GM12878 (cell line): ENCODE data around the gene TMEM272. TPM values are rescaled to one million over a fixed set of nuclear protein-coding genes. Genes with fewer than 3 reads are reported as not detected.

Source experiments
- ATAC-seq: fragments of 200-7000 bp; cut with Tn5 transposase; 3 replicates; pipeline ENCODE4 v1.9.1; 2020; ENCODE audit warnings: mild to moderate bottlenecking, moderate library complexity
- BruUV-seq: library from RNA; stranded (reverse); fragments of 400-500 nt; replicated peaks from 2 replicates; lab custom pipeline; 2021; lab: Mats Ljungman, UMichigan
- CTCF ChIA-PET: fragments of 300-600 bp; sonication (Branson Sonifier 250); formaldehyde crosslinking; extraction: SDS; loops from one replicate; lab custom pipeline; 2021; ENCODE audit warnings: inconsistent platforms; lab: Yijun Ruan, JAX
- POLR2A ChIA-PET: fragments of 350-600 bp; formaldehyde crosslinking; extraction: SDS; loops from one replicate; lab custom pipeline; 2021; ENCODE audit warnings: inconsistent platforms; lab: Charles Lee
- RAD21 ChIA-PET: fragments of 300-600 bp; sonication (Branson Sonifier 250); formaldehyde crosslinking; loops from one replicate; lab custom pipeline; 2023; ENCODE audit warnings: antibody characterized with exemption; ENCODE audit not compliant: unreplicated experiment; lab: Charles Lee
- SMC1A ChIA-PET: fragments of 300-600 bp; sonication (Branson Sonifier 250); formaldehyde crosslinking; loops from one replicate; lab custom pipeline; 2023; ENCODE audit not compliant: unreplicated experiment, uncharacterized antibody; lab: Charles Lee
- DNase-seq: peaks from one replicate; pipeline ENCODE4 v3.0.0-alpha.2; 2011; ENCODE audit warnings: low read depth, low spot score
- FAIRE-seq: peaks from 3 replicates; lab custom pipeline; 2011; peaks lifted over from hg19 to GRCh38; lab: Jason Lieb, UNC
- H2AFZ ChIP-seq: 2 replicates; pipeline ENCODE4 v1.6.0; 2011; ENCODE audit warnings: low read depth, low read length, control low read depth; ENCODE audit not compliant: control insufficient read depth
- H3K27ac ChIP-seq: 2 replicates; pipeline ENCODE4 v1.5.1; 2011; ENCODE audit warnings: control low read depth; ENCODE audit not compliant: control insufficient read depth, insufficient read depth
- H3K27me3 ChIP-seq, 2 experiments: replicated peaks in 1 of 2; 2 replicates each; pipeline versions ENCODE4 v1.6.0 to v1.6.1; 2011; ENCODE audit warnings: low read length in 1 of 2; ENCODE audit not compliant: control insufficient read depth in 2 of 2, insufficient read depth in 2 of 2
- H3K36me3 ChIP-seq, 2 experiments: 2 replicates each; pipeline ENCODE4 v1.5.1; 2011; ENCODE audit warnings: low read length in 1 of 2; ENCODE audit not compliant: control insufficient read depth in 2 of 2, insufficient read depth in 2 of 2
- H3K4me1 ChIP-seq: 2 replicates; pipeline ENCODE4 v1.6.1; 2011; ENCODE audit warnings: mild to moderate bottlenecking, low read length, moderate library complexity, mixed read lengths; ENCODE audit not compliant: control insufficient read depth, insufficient read depth
- H3K4me2 ChIP-seq: 2 replicates; pipeline ENCODE4 v1.6.0; 2011; ENCODE audit warnings: control low read depth; ENCODE audit not compliant: control insufficient read depth, insufficient read depth
- H3K4me3 ChIP-seq: fragments of 200-600 bp; sonication (generic); 2 replicates; pipeline ENCODE4 v1.5.1; 2016
- H3K79me2 ChIP-seq: 2 replicates; pipeline ENCODE4 v1.6.0; 2011; ENCODE audit warnings: low read length; ENCODE audit not compliant: control insufficient read depth, insufficient read depth
- H3K9ac ChIP-seq: 2 replicates; pipeline ENCODE4 v1.8.0; 2011; ENCODE audit warnings: low read length, control low read depth, mixed read lengths; ENCODE audit not compliant: control insufficient read depth, insufficient read depth
- H3K9me3 ChIP-seq: replicated peaks from 3 replicates; pipeline ENCODE4 v1.5.1; 2011; ENCODE audit warnings: mild to moderate bottlenecking, low read length; ENCODE audit not compliant: control insufficient read depth, insufficient read depth
- H4K20me1 ChIP-seq: 2 replicates; pipeline ENCODE4 v1.6.0; 2011; ENCODE audit not compliant: control insufficient read depth, insufficient read depth
- BCL11A ChIP-seq: IDR thresholded peaks from 2 replicates; pipeline ENCODE4 v1.6.1; 2011; ENCODE audit warnings: low read depth, low read length
- CREB1 ChIP-seq: IDR thresholded peaks from 2 replicates; pipeline ENCODE4 v1.6.1; 2012; ENCODE audit warnings: low read depth, mild to moderate bottlenecking, inconsistent platforms
- CREM ChIP-seq: IDR thresholded peaks from 2 replicates; pipeline ENCODE4 v1.6.1; 2014; ENCODE audit warnings: antibody characterized with exemption, low read depth
- E2F8 ChIP-seq: fragments of 450-650 bp; IDR thresholded peaks from 2 replicates; pipeline ENCODE4 v1.6.1; 2018; ENCODE audit warnings: mild to moderate bottlenecking, low read depth, moderate library complexity; ENCODE audit not compliant: partially characterized antibody
- EP300 ChIP-seq, 2 experiments: fragments of 150-350 bp in 1 of 2; IDR thresholded peaks; 2 replicates each; pipeline ENCODE4 v1.6.1; 2011 to 2012; ENCODE audit warnings: low read depth in 2 of 2, low read length in 2 of 2, borderline replicate concordance in 1 of 2, improper control_type of control experiment in 1 of 2, inconsistent platforms in 1 of 2; ENCODE audit not compliant: control insufficient read depth in 1 of 2
- ESRRA ChIP-seq: IDR thresholded peaks from 2 replicates; pipeline ENCODE4 v1.6.1; 2012; ENCODE audit warnings: mild to moderate bottlenecking, low read length, improper control_type of control experiment
- JUND ChIP-seq: IDR thresholded peaks from 2 replicates; pipeline ENCODE4 v1.6.1; 2012; ENCODE audit warnings: low read depth, mild to moderate bottlenecking, low read length, improper control_type of control experiment, moderate library complexity
- NR2C2 ChIP-seq: IDR thresholded peaks from 2 replicates; pipeline ENCODE4 v1.6.1; 2011; ENCODE audit warnings: borderline replicate concordance, low read depth; ENCODE audit not compliant: control insufficient read depth, insufficient read length
- TCF7 ChIP-seq: IDR thresholded peaks from 2 replicates; pipeline ENCODE4 v1.6.1; 2014; ENCODE audit warnings: antibody characterized with exemption, borderline replicate concordance
- WGBS: methylation state at CpG from one replicate; pipeline ENCODE4 v1.1.6; 2016; ENCODE audit warnings: low lambda C conversion rate; ENCODE audit not compliant: insufficient replicate concordance, insufficient coverage; ENCODE audit errors: missing lambda C conversion rate; 5-methylcytosine and 5-hydroxymethylcytosine counted together
- in situ Hi-C: fragments of 300-500 bp; cut with MboI; formaldehyde crosslinking; loops from 9 replicates; pipeline ENCODE4 v1.14.3; 2018; ENCODE audit warnings: mixed read lengths
- intact Hi-C: fragments of 100-400 bp; cut with micrococcal nuclease; formaldehyde crosslinking; loops from one replicate; pipeline ENCODE4 v1.14.2; 2022; ENCODE audit not compliant: unreplicated experiment
- polyA plus RNA-seq, 11 experiments: library from polyadenylated mRNA; depleted of rRNA in 4 of 11; unstranded in 6 of 11; stranded (reverse) in 5 of 11; fragments of >200 nt; fragmentation: Nextera tagmentation in 4 of 11; fragmentation: Illumina TruSeq in 1 of 11; extraction: Ambion mirVana in 4 of 11; extraction: Trizol in 1 of 11; gene quantifications; 1 replicate in 1 of 11; 2 replicates in 10 of 11; pipeline versions ENCODE4 v1.2.1 to v1.2.3, GENCODE V29; 2011 to 2016; ENCODE audit warnings: inconsistent platforms in 2 of 11, missing spikeins in 2 of 11, low read depth in 1 of 11
- total RNA-seq, 4 experiments: library from RNA; depleted of rRNA in 3 of 4; stranded (reverse); fragments of >200 nt in 3 of 4; fragmentation: Illumina TruSeq in 1 of 4; extraction: Trizol in 1 of 4; gene quantifications; 2 replicates each; pipeline versions ENCODE4 v1.2.1 to v1.2.3, GENCODE V29; 2013 to 2021
- TF ChIP-seq, protein P1 (sequence below): fragments of 150-350 bp; IDR thresholded peaks from 2 replicates; pipeline ENCODE4 v1.6.1; 2016; ENCODE audit warnings: low read depth, low read length
- TF ChIP-seq, protein P2 (sequence below): IDR thresholded peaks from 2 replicates; pipeline ENCODE4 v1.6.1; 2012; ENCODE audit warnings: mild to moderate bottlenecking, low read depth, low read length
- TF ChIP-seq, protein P3 (sequence below): IDR thresholded peaks from 2 replicates; pipeline ENCODE4 v1.6.1; 2011; ENCODE audit warnings: borderline replicate concordance, low read depth, mild to moderate bottlenecking, moderate library complexity, low read length; ENCODE audit not compliant: insufficient read depth, poor library complexity, severe bottlenecking

TMEM272 gene
- total and polyA plus RNA-seq, 10 of the 15 experiments (the other 5 are each of a cell fraction or from before 2014, with no cell fraction given) = 0.01 to 0.04 TPM; not detected in 8

DNA sequence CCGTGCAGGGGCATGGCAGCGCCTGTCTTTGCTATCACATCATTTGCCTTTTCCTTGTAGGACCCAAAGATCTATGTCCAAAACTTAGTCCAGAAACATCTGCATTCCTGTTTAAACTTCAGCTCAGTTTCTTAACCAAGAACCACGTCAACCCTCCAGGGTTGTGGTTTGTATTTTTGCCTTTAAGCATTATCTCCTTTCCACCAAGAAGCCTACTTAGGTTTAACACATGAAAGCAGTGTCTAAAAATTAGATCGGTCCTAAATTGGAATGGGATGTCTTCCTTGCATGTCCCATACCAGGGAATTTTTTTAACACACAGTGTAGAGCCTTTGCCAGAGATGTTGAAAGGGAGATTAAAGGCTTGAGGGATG lies 79.8 kb downstream of the TMEM272 start:
- Histone ChIP-seq H3K36me3 (0 out of 4 replicates have a peak, but pooled peaks cover 0 to 2% of the 10 kb centered on the region in 2 experiments), H4K20me1 (no peaks in the 10 kb centered on the region), H3K4me1 (peaks cover 21% of the 10 kb centered on the region), H2AFZ (peak overlapping the region; percentile 83), H3K9ac (peak overlapping the region; percentile 62), H3K4me3 (peak overlapping the region; percentile 49), H3K79me2 (no peaks in the 10 kb centered on the region), H3K9me3 (no peaks in the 10 kb centered on the region), H3K27ac (peak overlapping the region; percentile 87), H3K27me3 (no peaks in the 10 kb centered on the region), H3K4me2 (peak overlapping the region; percentile 86)
- SMC1A ChIA-PET = interaction anchor here (0.9 to 4.4 kb wide), 17 partner anchors 16 to 319 kb away, joined by 3 to 24 read pairs (median 6); partner anchors contain the start of gene INTS6
- CTCF ChIA-PET = interaction anchor here (1.3 to 2.7 kb wide), 8 partner anchors 17 to 180 kb away, joined by 3 to 15 read pairs (median 7); no protein-coding TSS in a partner anchor
- BruUV-seq = no TSS peak
- ATAC-seq = no peak
- RAD21 ChIA-PET = interaction anchor here (0.9 to 3.8 kb wide), 14 partner anchors 16 to 434 kb away, joined by 3 to 29 read pairs (median 5); no protein-coding TSS in a partner anchor
- intact Hi-C loops (no loop called here), in situ Hi-C loops (no loop called here)
- WGBS = 71% methylated on average over 4 of the region's 4 CpGs
- no peak for FAIRE-seq
- POLR2A ChIA-PET = interaction anchor here (1.0 to 2.0 kb wide), 4 partner anchors 16 to 312 kb away, joined by 3 to 9 read pairs (median 6); partner anchors contain the start of gene INTS6
- DNase-seq = no peak
- TF ChIP-seq BCL11A (no peak), ESRRA (no peak), CREM (no peak), EP300 (IDR thresholded peaks at IDR 0.05; ENCODE audit: borderline replicate concordance in 1 of 2, control insufficient read depth in 1 of 2, low read depth in 2 of 2, low read length in 2 of 2) (no peak), E2F8 (no peak), NR2C2 (no peak), JUND (no peak), TCF7 (no peak), CREB1 (no peak)
- TF ChIP-seq, protein P1, sequence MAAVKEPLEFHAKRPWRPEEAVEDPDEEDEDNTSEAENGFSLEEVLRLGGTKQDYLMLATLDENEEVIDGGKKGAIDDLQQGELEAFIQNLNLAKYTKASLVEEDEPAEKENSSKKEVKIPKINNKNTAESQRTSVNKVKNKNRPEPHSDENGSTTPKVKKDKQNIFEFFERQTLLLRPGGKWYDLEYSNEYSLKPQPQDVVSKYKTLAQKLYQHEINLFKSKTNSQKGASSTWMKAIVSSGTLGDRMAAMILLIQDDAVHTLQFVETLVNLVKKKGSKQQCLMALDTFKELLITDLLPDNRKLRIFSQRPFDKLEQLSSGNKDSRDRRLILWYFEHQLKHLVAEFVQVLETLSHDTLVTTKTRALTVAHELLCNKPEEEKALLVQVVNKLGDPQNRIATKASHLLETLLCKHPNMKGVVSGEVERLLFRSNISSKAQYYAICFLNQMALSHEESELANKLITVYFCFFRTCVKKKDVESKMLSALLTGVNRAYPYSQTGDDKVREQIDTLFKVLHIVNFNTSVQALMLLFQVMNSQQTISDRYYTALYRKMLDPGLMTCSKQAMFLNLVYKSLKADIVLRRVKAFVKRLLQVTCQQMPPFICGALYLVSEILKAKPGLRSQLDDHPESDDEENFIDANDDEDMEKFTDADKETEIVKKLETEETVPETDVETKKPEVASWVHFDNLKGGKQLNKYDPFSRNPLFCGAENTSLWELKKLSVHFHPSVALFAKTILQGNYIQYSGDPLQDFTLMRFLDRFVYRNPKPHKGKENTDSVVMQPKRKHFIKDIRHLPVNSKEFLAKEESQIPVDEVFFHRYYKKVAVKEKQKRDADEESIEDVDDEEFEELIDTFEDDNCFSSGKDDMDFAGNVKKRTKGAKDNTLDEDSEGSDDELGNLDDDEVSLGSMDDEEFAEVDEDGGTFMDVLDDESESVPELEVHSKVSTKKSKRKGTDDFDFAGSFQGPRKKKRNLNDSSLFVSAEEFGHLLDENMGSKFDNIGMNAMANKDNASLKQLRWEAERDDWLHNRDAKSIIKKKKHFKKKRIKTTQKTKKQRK = no peak
- TF ChIP-seq, protein P2, sequence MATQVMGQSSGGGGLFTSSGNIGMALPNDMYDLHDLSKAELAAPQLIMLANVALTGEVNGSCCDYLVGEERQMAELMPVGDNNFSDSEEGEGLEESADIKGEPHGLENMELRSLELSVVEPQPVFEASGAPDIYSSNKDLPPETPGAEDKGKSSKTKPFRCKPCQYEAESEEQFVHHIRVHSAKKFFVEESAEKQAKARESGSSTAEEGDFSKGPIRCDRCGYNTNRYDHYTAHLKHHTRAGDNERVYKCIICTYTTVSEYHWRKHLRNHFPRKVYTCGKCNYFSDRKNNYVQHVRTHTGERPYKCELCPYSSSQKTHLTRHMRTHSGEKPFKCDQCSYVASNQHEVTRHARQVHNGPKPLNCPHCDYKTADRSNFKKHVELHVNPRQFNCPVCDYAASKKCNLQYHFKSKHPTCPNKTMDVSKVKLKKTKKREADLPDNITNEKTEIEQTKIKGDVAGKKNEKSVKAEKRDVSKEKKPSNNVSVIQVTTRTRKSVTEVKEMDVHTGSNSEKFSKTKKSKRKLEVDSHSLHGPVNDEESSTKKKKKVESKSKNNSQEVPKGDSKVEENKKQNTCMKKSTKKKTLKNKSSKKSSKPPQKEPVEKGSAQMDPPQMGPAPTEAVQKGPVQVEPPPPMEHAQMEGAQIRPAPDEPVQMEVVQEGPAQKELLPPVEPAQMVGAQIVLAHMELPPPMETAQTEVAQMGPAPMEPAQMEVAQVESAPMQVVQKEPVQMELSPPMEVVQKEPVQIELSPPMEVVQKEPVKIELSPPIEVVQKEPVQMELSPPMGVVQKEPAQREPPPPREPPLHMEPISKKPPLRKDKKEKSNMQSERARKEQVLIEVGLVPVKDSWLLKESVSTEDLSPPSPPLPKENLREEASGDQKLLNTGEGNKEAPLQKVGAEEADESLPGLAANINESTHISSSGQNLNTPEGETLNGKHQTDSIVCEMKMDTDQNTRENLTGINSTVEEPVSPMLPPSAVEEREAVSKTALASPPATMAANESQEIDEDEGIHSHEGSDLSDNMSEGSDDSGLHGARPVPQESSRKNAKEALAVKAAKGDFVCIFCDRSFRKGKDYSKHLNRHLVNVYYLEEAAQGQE = no peak
- TF ChIP-seq, protein P3, sequence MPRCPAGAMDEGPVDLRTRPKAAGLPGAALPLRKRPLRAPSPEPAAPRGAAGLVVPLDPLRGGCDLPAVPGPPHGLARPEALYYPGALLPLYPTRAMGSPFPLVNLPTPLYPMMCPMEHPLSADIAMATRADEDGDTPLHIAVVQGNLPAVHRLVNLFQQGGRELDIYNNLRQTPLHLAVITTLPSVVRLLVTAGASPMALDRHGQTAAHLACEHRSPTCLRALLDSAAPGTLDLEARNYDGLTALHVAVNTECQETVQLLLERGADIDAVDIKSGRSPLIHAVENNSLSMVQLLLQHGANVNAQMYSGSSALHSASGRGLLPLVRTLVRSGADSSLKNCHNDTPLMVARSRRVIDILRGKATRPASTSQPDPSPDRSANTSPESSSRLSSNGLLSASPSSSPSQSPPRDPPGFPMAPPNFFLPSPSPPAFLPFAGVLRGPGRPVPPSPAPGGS = no peak
